ENCODE results near the gene ZNF124.
"Not testable (repeated sequence)": the region's sequence is repeated elsewhere in the genome, so short reads cannot be mapped to it uniquely, and the experiment has no call there.

The ZNF124 gene

GRCh38 chr1:247171875-247172563 lies at the start of gene ZNF124:
TSS of gene ZNF124 (minus strand) at chr1:247172020. CDS start at chr1:247171877, 143 bp downstream.
- not testable (repeated sequence) for DNase-seq

- DNase-seq = not testable (repeated sequence)
These were observed 48.5 kb upstream of the ZNF124 start for GRCh38 chr1:247220280-247220679.

GRCh38 chr1:247218121-247218651 lies 46.4 kb upstream of the ZNF124 start:
- DNase-seq = no peak

GRCh38 chr1:247216261-247216660 lies 44.4 kb upstream of the ZNF124 start:
- no peak for DNase-seq

- no peak for DNase-seq
These were observed 41.1 kb upstream of the ZNF124 start for GRCh38 chr1:247212627-247213617.

GRCh38 chr1:247212012-247212411 lies 40.2 kb upstream of the ZNF124 start:
- no peak for DNase-seq

GRCh38 chr1:247211339-247211738 lies 39.5 kb upstream of the ZNF124 start:
- DNase-seq = no peak

- peak; percentile 91 for DNase-seq
These were observed 38.7 kb upstream of the ZNF124 start for GRCh38 chr1:247210376-247211117.

- no peak for DNase-seq
These were observed 38.2 kb upstream of the ZNF124 start for GRCh38 chr1:247210062-247210375.

- no peak for DNase-seq
These were observed 37.6 kb upstream of the ZNF124 start for GRCh38 chr1:247209396-247209795.

GRCh38 chr1:247204177-247204647 lies 32.4 kb upstream of the ZNF124 start:
- DNase-seq = no peak

- DNase-seq = no peak
These were observed 27.0 kb upstream of the ZNF124 start for GRCh38 chr1:247198781-247199180.

GRCh38 chr1:247193958-247194357 lies 22.1 kb upstream of the ZNF124 start:
- no peak for DNase-seq

- DNase-seq = no peak
These were observed 18.4 kb upstream of the ZNF124 start for GRCh38 chr1:247189981-247190798.

- no peak for DNase-seq
These were observed 13.8 kb upstream of the ZNF124 start for GRCh38 chr1:247185667-247186066.

GRCh38 chr1:247184254-247184653 lies 12.4 kb upstream of the ZNF124 start:
- DNase-seq = no peak

GRCh38 chr1:247182994-247183393 lies 11.2 kb upstream of the ZNF124 start:
- DNase-seq = no peak

GRCh38 chr1:247180581-247180980 lies 8.8 kb upstream of the ZNF124 start:
- DNase-seq = no peak

- DNase-seq = no peak
These were observed 5.9 kb upstream of the ZNF124 start for GRCh38 chr1:247177755-247178154.

GRCh38 chr1:247175458-247175857 lies 3.6 kb upstream of the ZNF124 start:
- no peak for DNase-seq

GRCh38 chr1:247173431-247173830 lies 1.6 kb upstream of the ZNF124 start:
- DNase-seq = no peak

GRCh38 chr1:247172996-247173395 lies 1.2 kb upstream of the ZNF124 start:
- DNase-seq = no peak
